GM12874 (cell line): ENCODE measurements around the gene MMRN2.

Experiments
- CTCF ChIP-seq: IDR thresholded peaks from 2 replicates; pipeline ENCODE4 v1.5.1; 2011; ENCODE audit warnings: low read depth, mild to moderate bottlenecking, control low read depth, low read length, moderate library complexity; ENCODE audit not compliant: insufficient read depth

MMRN2 gene

DNA sequence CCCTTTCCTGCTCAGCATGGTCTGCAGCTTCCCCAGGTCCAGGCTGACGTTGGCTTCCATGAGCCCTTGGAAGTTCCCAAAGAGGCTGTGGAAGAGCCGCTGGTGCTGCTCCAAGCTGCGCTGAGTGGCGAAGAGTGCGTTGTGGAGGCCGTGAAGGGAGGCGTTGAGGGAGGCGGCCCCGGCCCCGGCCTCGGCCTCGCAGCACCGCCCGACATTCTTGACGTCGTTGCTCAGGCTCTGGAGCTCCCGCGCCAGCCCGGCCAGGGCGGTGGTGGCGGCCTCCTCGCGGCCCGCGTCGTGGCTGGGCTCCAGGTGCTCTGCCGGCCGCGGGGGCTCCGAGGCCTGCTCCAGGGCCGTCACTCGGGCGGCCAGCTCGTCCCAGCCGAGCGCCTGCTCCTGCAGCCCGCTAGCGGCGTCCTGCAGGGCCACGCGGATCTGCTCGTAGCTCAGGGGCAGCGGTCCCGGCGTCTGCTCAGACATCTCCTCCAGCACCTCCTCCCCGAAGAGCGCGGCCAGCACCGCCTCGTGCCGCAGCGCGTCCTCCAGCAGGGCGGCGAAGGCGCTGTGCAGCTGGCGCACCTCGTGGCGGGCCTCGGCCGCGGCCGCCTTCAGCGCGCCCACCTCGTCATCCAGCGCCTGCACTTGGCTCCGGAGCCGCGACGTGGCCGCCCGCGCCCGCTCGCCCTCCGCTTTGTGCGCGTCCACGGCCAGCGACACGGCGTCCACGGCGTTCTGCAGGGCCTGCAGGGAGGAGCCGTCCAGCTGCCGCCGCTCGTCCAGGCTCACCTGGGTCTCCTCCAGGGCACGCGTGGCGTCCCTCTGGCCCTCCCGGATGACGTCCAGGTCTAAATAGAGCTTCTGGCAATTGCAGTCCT is 14.7 kb downstream of the MMRN2 start:
- no peak for TF ChIP-seq CTCF

DNA sequence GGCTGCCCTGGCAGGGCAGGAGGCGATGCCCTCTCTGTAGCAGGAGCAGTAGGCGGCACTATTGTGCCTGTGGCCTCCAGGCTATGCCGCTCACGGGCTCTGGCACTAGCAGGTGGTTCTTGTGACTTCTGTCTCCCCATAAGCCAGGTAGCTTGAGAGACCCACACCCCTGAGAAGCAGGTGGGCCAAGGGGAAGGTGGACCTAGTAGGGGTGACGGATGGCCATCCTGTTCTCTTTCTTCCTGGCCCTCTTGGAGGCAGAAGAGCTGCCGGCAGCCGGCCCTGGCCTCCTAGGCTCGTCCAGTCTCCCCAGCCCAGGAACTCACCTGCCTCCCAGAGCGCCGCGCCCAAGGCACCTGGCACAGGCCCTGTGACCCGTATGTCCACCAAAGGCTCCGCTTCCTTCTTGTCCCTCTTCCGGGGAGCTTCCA is 15.4 kb downstream of the MMRN2 start:
- no peak for TF ChIP-seq CTCF

DNA sequence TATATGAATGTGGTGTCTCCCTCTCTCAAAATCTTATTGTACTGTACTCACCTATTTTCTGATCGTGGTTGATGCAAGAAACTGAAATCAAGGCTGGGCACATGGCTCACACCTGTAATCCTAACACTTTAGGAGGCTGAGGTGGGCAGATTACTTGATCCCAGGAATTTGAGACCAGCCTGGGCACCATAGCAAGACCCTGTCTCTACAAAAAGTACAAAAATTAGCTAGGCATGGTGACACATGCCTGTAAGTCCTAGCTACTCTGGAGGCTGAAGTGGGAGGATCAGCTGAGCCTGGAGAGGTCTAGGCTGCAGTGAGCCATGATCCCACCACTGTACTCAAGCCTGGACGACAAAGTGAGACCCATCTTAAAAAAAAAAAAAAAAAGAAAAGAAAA is 16.0 kb downstream of the MMRN2 start:
- no peak for TF ChIP-seq CTCF

DNA sequence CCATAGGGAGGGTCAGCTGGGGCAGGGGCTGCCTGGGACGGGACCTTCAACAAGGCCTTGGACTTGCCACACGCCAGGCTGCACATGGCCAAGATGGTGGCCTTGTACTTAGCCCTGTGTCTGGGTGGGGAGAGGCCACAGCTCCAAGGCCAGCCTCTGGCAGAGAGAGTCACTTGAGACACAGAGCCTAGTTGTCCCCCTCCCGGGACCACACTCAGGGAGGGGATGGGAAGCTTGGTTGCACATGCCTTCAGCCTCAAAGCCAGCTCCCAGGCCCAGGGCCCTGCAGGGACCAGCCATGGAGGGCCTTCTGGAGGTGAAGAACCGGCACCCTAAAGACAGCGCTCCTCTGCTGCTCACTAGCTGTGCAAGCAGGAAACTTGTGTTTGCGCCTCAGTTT is 16.7 kb downstream of the MMRN2 start:
- TF ChIP-seq CTCF, result no peak

- TF ChIP-seq CTCF, result no peak
These were observed 19.2 kb downstream of the MMRN2 start for GRCh38 chr10:86938260-86938659.

GRCh38 chr10:86937502-86938154 is 19.8 kb downstream of the MMRN2 start:
- no peak for TF ChIP-seq CTCF

- TF ChIP-seq CTCF, result no peak
These were observed 20.5 kb downstream of the MMRN2 start for GRCh38 chr10:86936661-86937501.
